ENCODE results near the gene PPP1R16B. TPM values are rescaled to one million over a fixed set of nuclear protein-coding genes. Genes with fewer than 3 reads are reported as not detected.

The PPP1R16B gene
- total and polyA plus RNA-seq, 2 of the 8 experiments (the other 6 are each of a cell fraction or from before 2014, with no cell fraction given), result 2.6 to 8.9 TPM

DNA sequence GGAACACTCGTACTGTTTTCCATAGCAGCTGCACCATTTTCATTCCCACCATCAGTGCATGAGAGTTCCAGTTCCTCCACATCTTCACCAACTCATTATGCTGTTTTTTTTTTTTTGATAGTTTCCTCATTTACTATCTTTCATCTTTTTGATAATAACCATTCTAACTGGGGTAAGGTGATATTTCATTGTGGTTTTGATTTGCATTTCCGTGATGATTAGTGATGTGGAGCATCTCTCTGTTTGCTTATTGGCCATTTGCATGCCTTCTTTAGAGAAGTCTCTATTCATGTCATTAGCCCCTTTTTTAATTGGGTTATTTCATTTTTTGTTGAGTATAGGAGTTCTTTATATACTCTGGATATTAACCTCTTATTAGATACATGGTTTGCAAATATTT, 31.3 kb upstream of the PPP1R16B start:
- CTCF ChIA-PET (ENCODE audit: partially characterized antibody), result interaction anchor here (0.6 kb wide), 1 partner anchor 16 kb away, joined by 3 read pairs; no protein-coding TSS in a partner anchor
- H3K4me3 ChIP-seq (ENCODE audit: extremely low read depth in 1 of 4, insufficient read depth in 2 of 4, low read depth in 3 of 4, low read length in 4 of 4), result no peak overlapping the region
- H3K14ac ChIP-seq (ENCODE audit: insufficient read length), result no peak overlapping the region
- POLR2A ChIA-PET (ENCODE audit: partially characterized antibody), result no interaction called here
- DNase-seq (ENCODE audit: low read depth in 1 of 2, low spot score in 2 of 2), result no peak
- no peak overlapping the region for H3K4me2 ChIP-seq (ENCODE audit: insufficient read depth in 1 of 2, low read depth in 2 of 2, low read length in 2 of 2)
- no peak overlapping the region for H3K27ac ChIP-seq (ENCODE audit: low read depth, low read length)
- no peak overlapping the region for H2BK12ac ChIP-seq (ENCODE audit: low read depth, low read length)
- no peak overlapping the region for H2BK5ac ChIP-seq (ENCODE audit: low read depth, low read length)
- no peak overlapping the region for H3K23ac ChIP-seq (ENCODE audit: insufficient read length)
- H4K20me1 ChIP-seq (replicated peaks in 1 of 2; ENCODE audit: control insufficient read depth in 1 of 2, insufficient read depth in 2 of 2, low read length in 2 of 2), result no peaks in the 10 kb centered on the region
- H3K9ac ChIP-seq (replicated peaks in 1 of 4; ENCODE audit: extremely low read depth in 1 of 4, low read depth in 3 of 4, low read length in 3 of 4), result no peak overlapping the region
- no peak overlapping the region for H4K5ac ChIP-seq (ENCODE audit: insufficient read length, low read depth, low read length)
- no peak overlapping the region for H3K18ac ChIP-seq (ENCODE audit: extremely low read depth, low read length)
- FAIRE-seq, result no peak
- H2AK5ac ChIP-seq (ENCODE audit: low read depth, low read length), result no peak overlapping the region
- WGBS, 2 experiments (ENCODE audit: extremely low coverage in 1 of 2, insufficient coverage in 1 of 2, insufficient read length in 1 of 2, insufficient replicate concordance in 2 of 2, low coverage in 1 of 2, low lambda C conversion rate in 2 of 2, missing lambda C conversion rate in 1 of 2), result 91% methylated on average over 2 of the region's 2 CpGs; no CpG with 5 or more reads in 1 of the 2 experiments
- peaks cover 0 to 6% (median 3%) of the 10 kb centered on the region in 4 experiments; a peak in 4 of 7 replicates for H3K4me1 ChIP-seq (replicated peaks in 1 of 4; ENCODE audit: control insufficient read depth in 3 of 4, insufficient read depth in 4 of 4, low read length in 3 of 4)
- no peak overlapping the region for H2BK15ac ChIP-seq (ENCODE audit: low read length)
- no peak overlapping the region for H3K56ac ChIP-seq (replicated peaks; ENCODE audit: insufficient read length, low read depth, low read length)
- no peaks in the 10 kb centered on the region; the same call in 1 of the 2 replicates for H3K23me2 ChIP-seq (ENCODE audit: low read depth, low read length)
- H3K79me2 ChIP-seq (ENCODE audit: control insufficient read depth in 1 of 2, insufficient read depth in 2 of 2, low read length in 2 of 2), result no peaks in the 10 kb centered on the region
- no peaks in the 10 kb centered on the region; the same call in 1 of the 2 replicates for H3K79me1 ChIP-seq (ENCODE audit: low read depth, low read length)
- H4K8ac ChIP-seq (ENCODE audit: extremely low read depth, insufficient read depth, low read length), result no peak overlapping the region
- H4K91ac ChIP-seq (replicated peaks; ENCODE audit: insufficient read length, low read length), result no peak overlapping the region
- no peak overlapping the region for H2BK20ac ChIP-seq (ENCODE audit: low read length)
- no peak overlapping the region for H2AFZ ChIP-seq (ENCODE audit: low read length)
- H3K4ac ChIP-seq (replicated peaks; ENCODE audit: insufficient read length, low read depth, low read length), result no peak overlapping the region
- no peaks in the 10 kb centered on the region for H3K27me3 ChIP-seq (replicated peaks in 1 of 4; ENCODE audit: control insufficient read depth in 3 of 4, extremely low read depth in 1 of 4, insufficient read depth in 3 of 4, low read length in 3 of 4)
- peaks cover 0 to 3% of the 10 kb centered on the region in 2 experiments; a peak in 1 of 4 replicates for H3K9me3 ChIP-seq (ENCODE audit: insufficient read depth in 2 of 2, low read depth in 1 of 2, low read length in 1 of 2)
- peaks cover 6 to 35% (median 18%) of the 10 kb centered on the region in 4 experiments; a peak in 6 of 8 replicates for H3K36me3 ChIP-seq (ENCODE audit: control insufficient read depth in 2 of 4, insufficient read depth in 4 of 4, low read length in 3 of 4)
- no peak overlapping the region for H2BK120ac ChIP-seq (replicated peaks; ENCODE audit: low read depth, low read length)
- TF ChIP-seq EP300 (IDR thresholded peaks at IDR 0.05; ENCODE audit: borderline replicate concordance in 1 of 2, low read depth in 2 of 2, low read length in 2 of 2) (no peak), SIN3A (conservative IDR thresholded peaks at IDR 0.05 in 1 of 2, IDR thresholded peaks at IDR 0.05 in 1 of 2; ENCODE audit: low read depth in 1 of 2, low read length in 2 of 2) (no peak), KDM5A (IDR thresholded peaks at IDR 0.05; ENCODE audit: low read length) (no peak), TEAD4 (IDR thresholded peaks at IDR 0.05; ENCODE audit: low read depth, low read length) (no peak), CBX8 (IDR thresholded peaks at IDR 0.05; ENCODE audit: borderline replicate concordance, low read depth, low read length) (no peak), BCL11A (IDR thresholded peaks at IDR 0.05; ENCODE audit: low read depth in 2 of 2, low read length in 2 of 2) (no peak), MAFK (IDR thresholded peaks at IDR 0.05; ENCODE audit: low read depth, low read length) (no peak), BACH1 (IDR thresholded peaks at IDR 0.05; ENCODE audit: low read length) (no peak), NRF1 (IDR thresholded peaks at IDR 0.05; ENCODE audit: low read depth, low read length) (no peak), CREB1 (IDR thresholded peaks at IDR 0.05) (no peak), POLR2AphosphoS5 (IDR thresholded peaks at IDR 0.05; ENCODE audit: low read depth, low read length) (no peak), SP1 (IDR thresholded peaks at IDR 0.05; ENCODE audit: low read depth, low read length) (no peak), HDAC2 (IDR thresholded peaks at IDR 0.05; ENCODE audit: borderline replicate concordance in 1 of 2, low read depth in 2 of 2, low read length in 2 of 2) (no peak), SP4 (IDR thresholded peaks at IDR 0.05; ENCODE audit: low read length) (no peak), PHF8 (conservative IDR thresholded peaks at IDR 0.05; ENCODE audit: low read depth, low read length) (no peak)
